H9 (cell line): Measurements from ENCODE around the gene ATP1A3. TPM values are rescaled to one million over a fixed set of nuclear protein-coding genes. Genes with fewer than 3 reads are reported as not detected.

Source experiments
- DNase-seq: peaks from one replicate; pipeline ENCODE4 v3.0.0-alpha.2; 2017
- H2AFZ ChIP-seq: one replicate; pipeline ENCODE4 v1.6.1; 2013; ENCODE audit warnings: mild to moderate bottlenecking, low read length, control low read depth, moderate library complexity
- H2AK5ac ChIP-seq: 2 replicates; pipeline ENCODE4 v1.6.1; 2013; ENCODE audit warnings: low read length, control low read depth, mixed read lengths; ENCODE audit not compliant: insufficient read length
- H2BK120ac ChIP-seq: one replicate; pipeline ENCODE4 v1.6.1; 2013; ENCODE audit warnings: low read depth, mild to moderate bottlenecking, low read length, control low read depth, inconsistent platforms; ENCODE audit not compliant: poor library complexity, severe bottlenecking
- H2BK12ac ChIP-seq: 2 replicates; pipeline ENCODE4 v1.6.1; 2013; ENCODE audit warnings: low read length, control low read depth, mixed read lengths, low read depth; ENCODE audit not compliant: insufficient read length
- H2BK15ac ChIP-seq: 2 replicates; pipeline ENCODE4 v1.6.1; 2013; ENCODE audit warnings: low read depth, low read length, control low read depth
- H2BK20ac ChIP-seq: one replicate; pipeline ENCODE4 v1.6.1; 2013; ENCODE audit warnings: low read depth, mild to moderate bottlenecking, low read length, control low read depth, inconsistent platforms; ENCODE audit not compliant: poor library complexity, severe bottlenecking
- H2BK5ac ChIP-seq: 2 replicates; pipeline ENCODE4 v1.6.1; 2013; ENCODE audit warnings: low read length, control low read depth, mixed read lengths; ENCODE audit not compliant: insufficient read length
- H3K14ac ChIP-seq: 2 replicates; pipeline ENCODE4 v1.6.1; 2013; ENCODE audit warnings: low read length, control low read depth; ENCODE audit not compliant: insufficient read depth
- H3K18ac ChIP-seq: 2 replicates; pipeline ENCODE4 v1.6.1; 2013; ENCODE audit warnings: low read depth, mild to moderate bottlenecking, mixed read lengths, low read length, control low read depth; ENCODE audit not compliant: insufficient read length
- H3K23ac ChIP-seq: 2 replicates; pipeline ENCODE4 v1.6.1; 2013; ENCODE audit warnings: low read length, control low read depth, mixed read lengths, low read depth; ENCODE audit not compliant: insufficient read length
- H3K23me2 ChIP-seq: 2 replicates; pipeline ENCODE4 v1.6.1; 2013; ENCODE audit warnings: low read depth, mild to moderate bottlenecking, mixed read lengths, low read length, control low read depth; ENCODE audit not compliant: insufficient read length, poor library complexity, severe bottlenecking
- H3K27ac ChIP-seq: 2 replicates; pipeline ENCODE4 v1.5.1; 2013; ENCODE audit warnings: low read length, control low read depth, mixed read lengths, low read depth; ENCODE audit not compliant: insufficient read length
- H3K27me3 ChIP-seq: 2 replicates; pipeline ENCODE4 v1.6.1; 2013; ENCODE audit warnings: low read length, control low read depth, inconsistent platforms; ENCODE audit not compliant: insufficient read depth
- H3K4ac ChIP-seq: 2 replicates; pipeline ENCODE4 v1.6.1; 2013; ENCODE audit warnings: low read depth, mild to moderate bottlenecking, control low read depth, inconsistent platforms, low read length, moderate library complexity
- H3K4me1 ChIP-seq: 2 replicates; pipeline ENCODE4 v1.6.1; 2013; ENCODE audit warnings: low read length, control low read depth, inconsistent platforms; ENCODE audit not compliant: insufficient read depth
- H3K4me2 ChIP-seq: 2 replicates; pipeline ENCODE4 v1.6.1; 2013; ENCODE audit warnings: low read length, control low read depth, mixed read lengths; ENCODE audit not compliant: insufficient read length, insufficient read depth
- H3K56ac ChIP-seq: 2 replicates; pipeline ENCODE4 v1.6.1; 2013; ENCODE audit warnings: low read depth, mild to moderate bottlenecking, mixed read lengths, low read length, control low read depth; ENCODE audit not compliant: insufficient read length
- H3K79me1 ChIP-seq: 2 replicates; pipeline ENCODE4 v1.6.1; 2013; ENCODE audit warnings: low read depth, mild to moderate bottlenecking, moderate library complexity, low read length, control low read depth, inconsistent platforms; ENCODE audit not compliant: insufficient read depth, poor library complexity, severe bottlenecking
- H3K79me2 ChIP-seq: 2 replicates; pipeline ENCODE4 v1.6.1; 2013; ENCODE audit warnings: low read length, control low read depth, inconsistent platforms; ENCODE audit not compliant: insufficient read depth
- H3K9ac ChIP-seq: 2 replicates; pipeline ENCODE4 v1.6.1; 2013; ENCODE audit warnings: low read length, control low read depth, mixed read lengths; ENCODE audit not compliant: insufficient read length; ENCODE audit errors: extremely low read depth
- H3K9me3 ChIP-seq: one replicate; pipeline ENCODE4 v1.6.1; 2013; ENCODE audit warnings: low read depth, low read length, inconsistent platforms; ENCODE audit not compliant: control insufficient read depth
- H3T11ph ChIP-seq: one replicate; pipeline ENCODE4 v1.6.1; 2013; ENCODE audit warnings: mild to moderate bottlenecking, low read length, control low read depth, inconsistent platforms
- H4K20me1 ChIP-seq: one replicate; pipeline ENCODE4 v1.6.1; 2013; ENCODE audit not compliant: control insufficient read depth, insufficient read length, insufficient read depth
- H4K5ac ChIP-seq: 2 replicates; pipeline ENCODE4 v1.6.1; 2013; ENCODE audit warnings: low read depth, mild to moderate bottlenecking, mixed read lengths, low read length, control low read depth; ENCODE audit not compliant: insufficient read length
- H4K8ac ChIP-seq: replicated peaks from 2 replicates; pipeline ENCODE4 v1.6.1; 2013; ENCODE audit warnings: low read length, control low read depth, mixed read lengths, low read depth; ENCODE audit not compliant: insufficient read length
- H4K91ac ChIP-seq: 2 replicates; pipeline ENCODE4 v1.6.1; 2013; ENCODE audit warnings: low read depth, mild to moderate bottlenecking, moderate library complexity, mixed read lengths, low read length, control low read depth; ENCODE audit not compliant: insufficient read length
- H3K27ac Mint-ChIP-seq, 3 experiments: 2 replicates in 2 of 3; 3 replicates in 1 of 3; pipeline ENCODE4 v1.8.0; 2020 to 2021; ENCODE audit warnings: mixed read lengths in 3 of 3, mild to moderate bottlenecking in 1 of 3, moderate library complexity in 1 of 3
- H3K27me3 Mint-ChIP-seq: 2 replicates; pipeline ENCODE4 v1.8.0; 2021; ENCODE audit warnings: low read depth, mild to moderate bottlenecking, moderate library complexity, mixed read lengths
- H3K36me3 Mint-ChIP-seq, 3 experiments: 2 replicates in 2 of 3; 3 replicates in 1 of 3; pipeline ENCODE4 v1.8.0; 2020 to 2021; ENCODE audit warnings: low read depth in 3 of 3, mixed read lengths in 3 of 3; ENCODE audit not compliant: insufficient read depth in 1 of 3
- H3K4me1 Mint-ChIP-seq, 2 experiments: 2 replicates each; pipeline ENCODE4 v1.8.0; 2020; ENCODE audit warnings: mixed read lengths in 2 of 2
- H3K4me3 Mint-ChIP-seq, 2 experiments: 2 replicates in 1 of 2; 3 replicates in 1 of 2; pipeline ENCODE4 v1.8.0; 2020 to 2021; ENCODE audit warnings: mild to moderate bottlenecking in 2 of 2, mixed read lengths in 2 of 2, moderate library complexity in 1 of 2
- H3K9me3 Mint-ChIP-seq, 2 experiments: 2 replicates in 1 of 2; 3 replicates in 1 of 2; pipeline ENCODE4 v1.8.0; 2020; ENCODE audit warnings: mild to moderate bottlenecking in 2 of 2, mixed read lengths in 2 of 2, moderate library complexity in 1 of 2
- CTCF ChIP-seq: fragments of 200-600 bp; sonication (generic); conservative IDR thresholded peaks from 3 replicates; pipeline ENCODE4 v1.8.0; 2021; ENCODE audit warnings: antibody characterized with exemption, mild to moderate bottlenecking
- WGBS: extraction: QIAGEN DNeasy Blood & Tissue Kit; methylation state at CpG from one replicate; pipeline ENCODE4 v1.1.7; 2013; ENCODE audit warnings: missing lambda C conversion rate, low lambda C conversion rate, mixed read lengths; ENCODE audit not compliant: insufficient read length; ENCODE audit errors: extremely low coverage; 5-methylcytosine and 5-hydroxymethylcytosine counted together
- total RNA-seq: library from RNA; stranded (reverse); gene quantifications from 2 replicates; pipeline ENCODE4 v1.2.1, GENCODE V29; 2021

The ATP1A3 gene
- total RNA-seq, 1 experiment from 2014 or later = 11.6 TPM

- no peak overlapping the region for H4K91ac ChIP-seq
- no peak overlapping the region for H2BK15ac ChIP-seq
- no peak overlapping the region for H3K27ac Mint-ChIP-seq
- no peak overlapping the region for H2AK5ac ChIP-seq
- no peak overlapping the region for H3K14ac ChIP-seq
- no peaks in the 10 kb centered on the region for H3K79me2 ChIP-seq
- no peak overlapping the region for H3T11ph ChIP-seq
- H3K56ac ChIP-seq = no peak overlapping the region
- WGBS = no CpG with 5 or more reads among the region's 9 CpGs
- H3K4me1 Mint-ChIP-seq = peaks cover 5 to 14% of the 10 kb centered on the region in 2 experiments
- no peaks in the 10 kb centered on the region for H3K27me3 ChIP-seq
- no peak overlapping the region for H4K8ac ChIP-seq
- no peaks in the 10 kb centered on the region for H3K9me3 ChIP-seq
- TF ChIP-seq CTCF = no peak
- H2BK12ac ChIP-seq = no peak overlapping the region
- no peak overlapping the region for H3K4me2 ChIP-seq
- H3K23ac ChIP-seq = no peak overlapping the region
- H2BK120ac ChIP-seq = no peak overlapping the region
- no peak overlapping the region for H3K18ac ChIP-seq
- H3K23me2 ChIP-seq = peaks cover 5% of the 10 kb centered on the region
- H3K27ac ChIP-seq = no peak overlapping the region
- H3K36me3 Mint-ChIP-seq = peaks cover 4 to 23% (median 11%) of the 10 kb centered on the region in 3 experiments; a peak in 5 of 7 replicates
- no peaks in the 10 kb centered on the region for H3K9me3 Mint-ChIP-seq
- peaks cover 22% of the 10 kb centered on the region for H3K27me3 Mint-ChIP-seq
- no peak for DNase-seq
- H4K5ac ChIP-seq = no peak overlapping the region
- no peak overlapping the region for H2AFZ ChIP-seq
- H3K4me1 ChIP-seq = no peaks in the 10 kb centered on the region
- H3K9ac ChIP-seq = no peak overlapping the region
- no peaks in the 10 kb centered on the region for H4K20me1 ChIP-seq
- H2BK20ac ChIP-seq = no peak overlapping the region
- H3K79me1 ChIP-seq = no peaks in the 10 kb centered on the region
- no peak overlapping the region for H3K4ac ChIP-seq
- H2BK5ac ChIP-seq = no peak overlapping the region
- no peak overlapping the region for H3K4me3 Mint-ChIP-seq
Measured at GRCh38 chr19:41988947-41989346, 5.1 kb downstream of the ATP1A3 start.
